Bronchial epithelial cell (primary cell): Measurements from ENCODE around the gene TTBK1. TPM values are rescaled to one million over a fixed set of nuclear protein-coding genes. Genes with fewer than 3 reads are reported as not detected.

ENCODE experiments used
- DNase-seq: peaks from one replicate; pipeline ENCODE4 v3.0.0-alpha.2; 2010; ENCODE audit warnings: low read depth
- FAIRE-seq: peaks from 2 replicates; lab custom pipeline; 2011; peaks lifted over from hg19 to GRCh38; lab: Jason Lieb, UNC
- H3K27me3 ChIP-seq: 2 replicates; pipeline ENCODE4 v1.5.1; 2011; ENCODE audit warnings: low read length; ENCODE audit not compliant: control insufficient read depth, insufficient read depth
- H3K36me3 ChIP-seq: 2 replicates; pipeline ENCODE4 v1.5.1; 2011; ENCODE audit warnings: low read length; ENCODE audit not compliant: control insufficient read depth, insufficient read depth
- H3K4me3 ChIP-seq: 2 replicates; pipeline ENCODE4 v1.5.1; 2011; ENCODE audit warnings: mild to moderate bottlenecking, low read depth, low read length, control low read depth
- CTCF ChIP-seq: IDR thresholded peaks from 2 replicates; pipeline ENCODE4 v1.5.1; 2011; ENCODE audit warnings: mild to moderate bottlenecking, moderate library complexity, low read length, control low read depth, inconsistent platforms; ENCODE audit not compliant: insufficient read depth, severe bottlenecking
- total RNA-seq: library from RNA; depleted of rRNA; stranded (reverse); fragments of >200 nt; gene quantifications from 2 replicates; pipeline ENCODE4 v1.2.1, GENCODE V29; 2014

Gene TTBK1
- total RNA-seq, 1 donor from 2014 or later = not detected

GRCh38 chr6:43271944-43272343 is 28.7 kb downstream of the TTBK1 start:
- TF ChIP-seq CTCF = no peak
- H3K4me3 ChIP-seq = no peak overlapping the region
- no peak for DNase-seq
- FAIRE-seq = no peak
- H3K36me3 ChIP-seq = no peaks in the 10 kb centered on the region
- H3K27me3 ChIP-seq = peaks cover 35% of the 10 kb centered on the region

DNA sequence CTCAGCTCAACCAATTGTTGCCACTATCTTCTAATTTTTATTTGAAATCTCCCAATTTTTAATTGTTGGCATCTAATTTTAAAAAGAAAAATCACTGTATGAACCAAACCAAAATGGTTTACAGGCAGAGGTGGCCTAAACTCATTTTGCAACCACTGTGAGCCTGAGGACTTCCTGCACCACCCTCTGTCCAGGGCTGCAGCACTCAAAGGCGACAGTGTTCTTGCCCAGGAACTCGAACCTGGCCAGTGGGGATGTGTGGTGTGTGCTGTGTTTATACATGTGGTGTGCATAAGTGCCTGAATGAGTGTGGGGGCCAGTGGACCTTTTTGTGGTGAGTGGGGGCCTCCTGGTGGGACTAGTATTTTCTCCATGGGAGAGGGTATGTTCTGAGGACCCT is 30.4 kb downstream of the TTBK1 start:
- no peak for DNase-seq
- Histone ChIP-seq H3K36me3 (no peaks in the 10 kb centered on the region), H3K27me3 (peaks cover 28% of the 10 kb centered on the region), H3K4me3 (no peak overlapping the region)
- TF ChIP-seq CTCF = no peak
- no peak for FAIRE-seq

DNA sequence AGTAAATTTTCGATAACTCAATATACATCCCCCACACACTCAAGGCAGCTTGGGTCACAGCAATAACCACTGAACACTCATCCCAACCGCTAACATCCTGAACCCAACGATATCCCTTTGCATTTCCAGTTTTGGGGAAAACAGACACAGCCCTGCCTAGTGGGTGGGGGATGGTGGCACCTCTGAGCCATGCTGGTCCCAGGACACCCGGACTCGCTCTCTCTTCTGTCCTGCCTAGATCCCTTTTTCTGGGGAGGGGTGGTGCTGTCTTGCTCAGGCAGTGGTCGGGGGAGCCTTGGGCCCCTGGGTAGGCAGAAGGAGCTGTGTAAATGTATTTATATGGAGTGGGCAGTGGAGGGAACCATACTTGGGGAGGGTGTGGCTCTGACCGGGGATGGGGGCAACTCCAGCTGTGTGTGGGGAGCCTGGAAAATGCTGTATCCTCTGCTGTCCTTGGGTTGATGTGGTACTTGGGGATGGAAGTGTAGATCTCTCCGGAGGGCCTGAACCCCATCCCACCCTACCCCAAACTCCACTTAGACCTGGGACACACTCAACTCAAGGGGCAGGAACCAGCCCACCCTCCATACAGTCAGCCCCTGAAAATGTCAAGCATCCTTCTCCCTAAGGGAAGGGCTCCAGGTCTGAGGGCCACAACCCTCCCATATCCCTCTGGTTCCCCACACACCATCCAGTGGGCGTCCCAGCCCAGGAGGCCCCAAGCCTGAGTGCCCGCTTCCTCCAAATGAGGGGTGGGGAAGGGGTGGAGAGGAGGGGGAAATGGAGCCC is 31.0 kb downstream of the TTBK1 start:
- Histone ChIP-seq H3K4me3 (no peak overlapping the region), H3K27me3 (peaks cover 26% of the 10 kb centered on the region), H3K36me3 (no peaks in the 10 kb centered on the region)
- no peak for TF ChIP-seq CTCF
- DNase-seq (no peak), FAIRE-seq (no peak)

DNA sequence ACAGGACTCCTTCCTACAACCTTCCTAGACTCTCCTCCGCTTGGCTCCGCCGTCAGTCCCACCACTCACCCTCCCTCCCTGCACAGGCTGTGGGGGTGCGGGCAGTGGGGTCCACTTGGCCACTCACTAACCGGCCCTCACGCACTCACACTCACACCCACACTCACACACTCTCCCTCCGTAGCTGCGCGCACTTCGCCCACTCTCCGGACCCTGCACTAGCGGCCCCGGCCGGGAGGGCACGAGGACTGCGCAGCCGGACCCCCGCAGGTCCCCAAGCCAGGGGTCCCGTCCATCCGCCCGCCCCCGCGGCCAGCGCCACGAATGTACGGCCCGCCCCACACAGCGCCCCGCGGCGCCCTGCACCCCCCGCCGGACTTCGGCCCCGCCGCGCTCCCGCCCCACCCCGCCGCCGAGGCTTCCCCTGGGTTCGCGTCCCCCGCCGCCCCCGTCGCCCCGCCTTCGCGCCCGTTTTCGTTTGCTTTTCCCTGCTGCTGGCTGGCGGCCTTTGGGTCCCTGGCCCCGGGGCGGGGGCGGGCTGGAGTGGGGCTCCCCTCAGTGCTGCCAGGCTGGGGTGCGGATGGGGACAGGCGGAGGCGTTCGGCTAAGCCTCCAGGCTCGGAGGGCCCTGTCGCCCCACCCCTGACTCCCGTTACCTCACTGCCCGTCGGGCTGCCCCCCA is 31.8 kb downstream of the TTBK1 start:
- TF ChIP-seq CTCF = no peak
- DNase-seq (no peak), FAIRE-seq (no peak)
- peaks cover 26% of the 10 kb centered on the region for H3K27me3 ChIP-seq
- no peak overlapping the region for H3K4me3 ChIP-seq
- no peaks in the 10 kb centered on the region for H3K36me3 ChIP-seq

DNA sequence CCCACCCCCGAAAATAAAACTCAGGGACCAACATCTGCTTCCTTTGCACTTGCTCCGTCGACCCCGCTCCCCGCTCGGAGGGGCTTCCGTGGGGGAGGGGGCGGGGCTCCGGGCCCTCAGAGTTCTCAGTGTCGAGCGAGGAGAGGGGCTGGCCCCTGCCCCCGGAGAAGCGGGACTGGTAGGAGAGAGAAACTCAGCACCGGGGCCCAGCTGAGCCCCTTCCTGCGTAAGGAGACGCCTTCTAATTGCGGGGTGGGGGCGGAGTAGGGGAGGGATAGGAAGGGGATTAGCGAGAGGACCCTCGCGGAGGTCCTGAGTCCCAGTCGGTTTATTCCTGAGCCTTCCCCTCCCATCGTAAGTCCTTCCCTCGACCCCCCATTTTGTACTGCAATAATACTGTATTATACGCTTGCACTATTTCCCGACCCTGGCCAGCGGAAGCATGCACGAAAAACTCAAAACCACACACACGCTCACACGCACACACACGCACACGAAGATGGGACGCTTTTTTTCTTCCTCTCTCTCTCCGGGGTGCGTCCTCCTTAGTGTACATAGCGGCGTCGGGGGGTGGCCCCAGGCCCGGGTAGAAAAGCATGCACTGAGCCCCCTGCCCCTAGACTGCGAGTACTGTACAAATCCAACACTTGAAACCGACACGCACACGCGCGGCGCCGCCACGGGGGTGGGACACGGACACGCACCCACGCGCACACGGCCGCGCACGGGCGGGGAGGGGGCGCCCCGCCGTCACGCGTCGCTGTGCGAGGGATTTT is 32.7 kb downstream of the TTBK1 start:
- DNase-seq (no peak), FAIRE-seq (no peak)
- H3K4me3 ChIP-seq = no peak overlapping the region
- peaks cover 26% of the 10 kb centered on the region for H3K27me3 ChIP-seq
- no peaks in the 10 kb centered on the region for H3K36me3 ChIP-seq
- TF ChIP-seq CTCF = no peak
